NOMO-1 (cell line): ENCODE results near the gene IFT27.
"Not testable (repeated sequence)": the region's sequence is repeated elsewhere in the genome, so short reads cannot be mapped to it uniquely, and the experiment has no call there.

ENCODE experiments used
- DNase-seq, 2 experiments: peaks; one replicate each; lab custom pipeline; 2025; ENCODE audit not compliant: unreplicated experiment in 2 of 2; lab: John Stamatoyannopoulos, UW

IFT27 gene

DNA sequence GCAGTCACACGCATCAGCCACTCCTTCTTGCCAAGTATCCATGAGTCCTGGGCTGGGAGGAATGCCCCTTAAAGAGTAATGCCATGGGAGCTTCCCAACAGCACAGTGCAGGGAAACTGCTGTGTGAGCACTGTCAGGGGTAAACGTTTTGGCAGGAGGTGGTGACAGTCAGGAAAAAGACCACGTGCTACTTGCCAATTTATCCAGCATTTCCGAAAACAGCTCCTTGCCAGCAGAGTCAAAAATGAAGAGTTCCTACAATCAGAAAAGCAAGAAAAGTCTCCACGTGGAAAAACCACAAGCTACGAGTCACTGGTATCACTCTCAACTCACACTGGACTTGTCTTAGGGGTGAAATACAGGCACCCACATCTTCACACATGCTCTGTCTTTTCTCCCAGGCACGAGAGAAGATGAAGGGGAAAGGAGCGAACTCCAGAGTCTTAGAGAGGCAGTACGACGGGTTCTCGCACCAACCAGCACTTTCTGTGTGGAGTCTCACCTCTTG, 9.9 kb downstream of the IFT27 start:
- DNase-seq = no peak

- DNase-seq = no peak
These were observed 10.6 kb downstream of the IFT27 start for GRCh38 chr22:36765131-36765942.

GRCh38 chr22:36764641-36765040, 11.3 kb downstream of the IFT27 start:
- no peak for DNase-seq

GRCh38 chr22:36764060-36764459, 11.9 kb downstream of the IFT27 start:
- no peak for DNase-seq

GRCh38 chr22:36763576-36763975, 12.3 kb downstream of the IFT27 start:
- no peak for DNase-seq

- DNase-seq = no peak
These were observed 13.1 kb downstream of the IFT27 start for GRCh38 chr22:36762687-36763260.

DNA sequence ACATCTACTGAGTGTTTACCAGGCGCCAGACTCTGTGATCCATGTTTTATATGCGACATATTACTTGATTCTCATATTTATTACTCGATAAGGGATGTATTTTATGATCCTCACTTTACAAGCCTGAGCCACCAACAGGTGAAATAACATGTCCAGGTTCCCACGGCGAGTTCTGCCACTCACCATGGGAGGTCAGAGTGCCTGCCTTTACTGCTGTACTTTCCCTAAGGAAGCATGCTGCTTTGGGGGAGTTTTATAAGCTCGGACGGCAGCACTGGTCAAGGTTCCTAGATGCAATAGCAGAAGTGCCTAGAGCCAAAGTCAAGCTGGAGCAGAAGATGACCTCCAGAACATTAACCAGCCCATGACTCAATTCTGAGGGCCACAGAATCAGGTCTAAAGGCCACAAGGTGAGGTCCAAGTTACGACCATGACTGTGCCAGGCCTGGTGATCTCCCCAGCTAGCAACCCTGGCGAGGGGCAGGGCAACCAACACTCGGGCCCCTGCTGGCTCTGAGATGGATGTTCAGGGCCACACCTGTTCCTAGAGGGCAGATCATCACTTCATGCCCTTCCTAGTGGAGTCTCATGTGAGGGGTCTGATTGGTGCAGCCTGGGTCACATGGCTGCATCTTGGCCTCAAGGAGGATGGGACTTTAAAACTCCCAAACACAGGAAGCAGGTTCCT, 14.2 kb downstream of the IFT27 start:
- no peak for DNase-seq

DNA sequence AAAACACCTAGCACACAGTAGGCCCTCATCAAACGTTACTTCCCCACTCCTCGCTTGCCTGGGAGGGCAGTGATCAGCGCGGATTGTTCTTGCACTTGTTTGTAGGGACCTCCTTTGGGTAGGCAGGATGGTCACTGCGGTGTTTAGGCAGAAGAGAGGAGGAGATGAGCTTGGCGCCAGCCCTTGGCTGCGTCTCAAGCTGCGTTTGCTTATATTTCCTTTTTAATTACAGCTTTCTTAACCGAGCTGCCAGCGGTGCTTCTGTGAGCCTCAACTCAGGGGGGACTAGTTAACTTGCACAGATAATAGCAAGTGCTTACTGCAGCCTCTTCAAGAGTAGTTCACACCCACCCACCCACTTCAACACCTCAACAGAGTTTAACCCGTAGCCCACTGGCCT, 15.1 kb downstream of the IFT27 start:
- no peak for DNase-seq

DNA sequence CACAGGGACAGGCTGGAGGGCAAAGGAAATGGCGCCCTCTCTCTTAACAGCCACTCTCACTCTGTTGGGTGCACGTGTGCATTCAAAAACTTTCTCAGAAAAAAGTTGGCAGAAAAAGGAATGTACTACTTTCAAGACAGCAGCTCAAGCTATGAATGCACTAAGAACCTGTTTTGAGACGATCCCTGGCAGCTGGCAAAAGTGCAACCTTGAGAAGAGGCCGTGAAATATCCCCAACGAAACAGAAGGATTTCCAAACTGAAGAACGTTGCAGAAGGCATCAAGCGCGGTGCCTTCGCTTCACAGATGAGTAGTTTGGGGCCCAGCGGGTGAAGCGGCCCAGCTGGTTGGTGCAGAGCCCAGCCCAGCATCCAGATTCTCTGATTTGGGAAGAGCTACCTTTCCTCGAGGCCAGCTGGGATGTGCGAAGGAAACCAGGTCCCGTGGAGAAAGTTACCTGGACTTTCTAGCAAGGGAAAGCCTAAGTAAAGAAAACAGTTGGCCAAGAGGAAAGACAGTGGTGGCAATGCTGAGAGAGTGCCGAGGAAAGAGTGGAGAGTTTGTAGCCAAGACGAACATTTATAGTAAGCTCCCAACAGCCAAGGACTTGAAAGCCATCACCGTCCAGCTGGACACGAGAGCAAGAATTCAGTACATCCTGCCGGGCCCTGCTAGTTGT, 16.3 kb downstream of the IFT27 start:
- no peak for DNase-seq

GRCh38 chr22:36758792-36759271, 17.1 kb downstream of the IFT27 start:
- no peak for DNase-seq

GRCh38 chr22:36757668-36758211, 18.2 kb downstream of the IFT27 start:
- DNase-seq = peak; percentile 67 to 75

DNA sequence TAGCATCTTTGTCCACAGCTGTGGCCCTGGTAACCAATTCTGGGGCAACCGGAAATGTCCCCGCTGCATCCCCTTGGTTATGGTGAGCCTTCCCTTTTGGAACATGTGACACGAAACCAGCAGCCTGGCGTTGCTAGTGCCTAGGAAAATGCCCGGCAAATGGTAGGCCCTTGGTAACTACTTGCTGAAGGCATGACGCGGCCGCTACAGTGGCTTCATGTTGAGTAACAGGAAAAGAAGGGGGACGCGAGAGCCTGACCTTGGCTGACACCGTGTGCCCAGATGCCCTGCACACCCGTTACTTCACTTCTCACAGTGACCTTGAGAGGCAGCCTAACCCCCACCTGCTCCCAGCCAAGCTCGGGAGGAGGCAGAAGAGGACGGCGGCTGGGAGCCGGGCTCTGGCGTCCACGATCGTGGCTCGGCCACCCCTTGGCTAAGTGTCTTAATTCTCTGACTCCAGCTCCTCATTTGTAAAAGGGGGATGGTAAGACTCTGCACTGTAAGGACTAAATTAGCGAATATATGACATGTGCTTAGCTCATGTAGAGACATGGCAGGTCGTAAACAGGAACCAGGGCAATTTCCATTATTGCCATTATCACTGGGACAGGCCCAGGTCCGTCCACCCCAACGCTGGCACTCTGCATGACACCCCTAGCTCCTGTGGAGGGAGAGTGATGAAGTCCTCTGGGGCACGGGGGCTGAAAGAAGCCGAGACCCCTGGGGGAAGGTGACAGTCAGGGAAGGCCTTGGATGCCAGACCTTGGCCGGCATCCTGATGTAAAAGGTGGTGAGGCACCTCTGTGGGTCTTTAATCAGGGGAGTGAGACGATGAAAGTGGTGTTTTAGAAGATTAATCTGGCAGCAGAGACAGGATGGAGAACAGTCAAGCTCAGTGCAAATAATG, 18.9 kb downstream of the IFT27 start:
- no peak for DNase-seq

DNA sequence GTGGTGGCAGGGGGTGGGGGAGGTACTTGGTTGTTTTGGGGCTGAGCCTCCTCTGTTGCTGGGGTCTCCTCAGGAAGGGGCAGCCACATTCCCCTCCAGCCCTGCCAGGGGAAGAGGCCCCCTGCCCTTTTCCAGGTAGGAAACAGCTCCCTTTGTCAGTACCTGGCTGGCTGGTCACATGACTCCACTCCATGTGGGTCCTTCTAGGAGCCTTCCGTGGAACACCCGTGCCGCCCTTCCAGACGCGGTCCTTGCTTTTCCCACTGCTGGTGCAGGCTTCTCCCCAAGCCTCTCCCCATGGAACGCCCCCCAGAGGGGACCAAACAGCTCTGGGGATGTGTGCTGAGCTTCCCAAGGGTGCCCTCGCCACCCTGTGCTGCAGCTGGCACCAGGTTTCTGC, 19.9 kb downstream of the IFT27 start:
- no peak for DNase-seq

- DNase-seq = no peak
These were observed 20.6 kb downstream of the IFT27 start for GRCh38 chr22:36755316-36755715.

DNA sequence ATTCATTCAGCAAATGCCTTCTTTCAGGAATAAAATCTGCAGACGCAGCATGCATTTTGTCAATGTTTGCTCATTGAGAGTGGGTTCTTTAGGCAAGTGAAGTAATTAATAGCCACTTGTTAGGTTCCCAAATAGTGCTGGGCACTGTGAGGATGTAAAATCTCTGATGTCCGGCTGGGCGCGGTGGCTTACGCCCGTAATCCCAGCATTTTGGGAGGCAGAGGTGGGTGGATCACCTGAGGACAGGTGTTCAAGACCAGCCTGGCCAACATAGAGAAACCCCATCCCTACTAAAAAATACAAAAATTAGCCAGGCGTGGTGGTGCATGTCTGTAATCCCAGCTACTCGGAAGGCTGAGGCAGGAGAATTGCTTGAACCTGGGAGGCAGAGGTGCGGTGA, 21.0 kb downstream of the IFT27 start:
- not testable (repeated sequence) for DNase-seq

DNA sequence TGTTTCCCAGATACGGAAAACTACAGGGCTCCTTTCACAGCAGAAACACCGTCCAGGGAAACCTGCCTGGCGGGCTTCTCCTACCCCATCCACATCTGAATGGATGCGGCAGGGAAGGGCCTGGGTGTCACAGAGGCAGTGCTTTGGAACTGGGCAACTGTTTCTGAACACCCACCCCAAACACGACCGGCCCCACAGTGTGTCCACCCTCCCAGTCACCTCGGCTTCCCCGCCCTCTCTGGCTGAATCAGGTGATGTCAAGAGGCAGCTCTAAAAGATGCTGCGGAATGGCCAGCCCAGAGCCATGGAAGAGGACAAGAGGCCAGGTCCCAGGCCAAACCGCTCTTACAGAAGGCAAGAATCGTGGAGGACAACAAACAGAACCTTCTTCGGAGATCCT, 22.0 kb downstream of the IFT27 start:
- no peak for DNase-seq

- DNase-seq = no peak
These were observed 22.7 kb downstream of the IFT27 start for GRCh38 chr22:36753120-36753802.

DNA sequence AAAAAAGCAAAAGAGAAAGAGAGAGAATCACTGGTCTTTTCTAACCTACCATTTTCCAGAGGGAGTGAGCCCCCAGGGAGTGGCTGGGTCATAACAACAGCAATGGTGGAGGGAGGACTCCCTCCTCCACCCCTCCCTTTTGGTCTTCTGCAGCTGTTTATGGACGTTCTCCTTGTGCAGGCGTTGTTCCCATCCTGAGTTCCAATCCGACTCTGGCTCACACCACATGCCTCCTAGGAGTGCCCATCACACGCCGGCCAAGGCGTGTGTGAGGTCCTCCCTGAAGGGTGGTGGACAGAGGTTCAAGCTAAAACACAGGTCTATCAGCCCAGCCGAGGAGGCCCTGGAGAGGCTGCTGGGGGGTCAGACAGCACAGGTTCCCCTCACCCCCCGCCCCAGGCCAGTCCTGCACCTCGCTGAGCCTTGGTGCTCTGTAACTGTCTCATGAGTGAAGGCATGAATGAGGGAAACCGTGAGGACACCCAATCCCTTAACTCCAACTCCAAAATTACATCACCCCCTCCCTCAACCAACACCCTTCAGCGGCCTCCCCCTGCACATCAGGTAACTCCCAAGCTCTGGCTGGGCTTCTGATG, 29.4 kb downstream of the IFT27 start:
- DNase-seq = no peak
